Common myeloid progenitor, CD34-positive (primary cell): ENCODE data around the gene S1PR3. TPM values are rescaled to one million over a fixed set of nuclear protein-coding genes. Genes with fewer than 3 reads are reported as not detected.
"Not testable (repeated sequence)": the region's sequence is repeated elsewhere in the genome, so short reads cannot be mapped to it uniquely, and the experiment has no call there.

Experiments used
- CTCF ChIA-PET: fragments of 350-600 bp; sonication (Branson Sonifier 250); formaldehyde crosslinking; loops from one replicate; lab custom pipeline; 2021; ENCODE audit warnings: antibody characterized with exemption; lab: Charles Lee
- POLR2A ChIA-PET: fragments of 350-600 bp; sonication (Branson Sonifier 250); formaldehyde crosslinking; loops from one replicate; lab custom pipeline; 2021; ENCODE audit warnings: antibody characterized with exemption; lab: Charles Lee
- DNase-seq, 3 donors: peaks; one replicate each; pipeline versions ENCODE4 v3.0.0 to v3.0.0-alpha.2; 2013
- H3K27ac ChIP-seq, 2 experiments: 1 replicate in 1 of 2; 2 replicates in 1 of 2; pipeline ENCODE4 v1.7.0; 2013; ENCODE audit warnings: inconsistent platforms in 2 of 2, low read length in 2 of 2, mild to moderate bottlenecking in 2 of 2, low read depth in 1 of 2, moderate library complexity in 1 of 2; ENCODE audit not compliant: severe bottlenecking in 2 of 2, insufficient read depth in 1 of 2, poor library complexity in 1 of 2
- H3K27me3 ChIP-seq, 5 experiments: replicated peaks in 2 of 5; 1 replicate in 3 of 5; 2 replicates in 2 of 5; pipeline versions ENCODE4 v1.6.1 to v1.7.0; 2013; ENCODE audit warnings: low read length in 4 of 5, mild to moderate bottlenecking in 2 of 5, moderate library complexity in 2 of 5, inconsistent platforms in 1 of 5; ENCODE audit not compliant: insufficient read depth in 5 of 5, control insufficient read depth in 4 of 5
- H3K36me3 ChIP-seq, 4 experiments: 1 replicate in 2 of 4; 2 replicates in 2 of 4; pipeline versions ENCODE4 v1.6.1 to v1.7.0; 2013; ENCODE audit warnings: low read length in 3 of 4, control low read depth in 1 of 4, mild to moderate bottlenecking in 1 of 4; ENCODE audit not compliant: control insufficient read depth in 4 of 4, insufficient read depth in 4 of 4
- H3K4me1 ChIP-seq, 4 experiments: 1 replicate in 3 of 4; 2 replicates in 1 of 4; pipeline versions ENCODE4 v1.6.1 to v1.7.1; 2013; ENCODE audit warnings: low read length in 3 of 4, mild to moderate bottlenecking in 3 of 4, control low read depth in 1 of 4, inconsistent platforms in 1 of 4, moderate library complexity in 1 of 4; ENCODE audit not compliant: control insufficient read depth in 4 of 4, insufficient read depth in 4 of 4; ENCODE audit errors: control extremely low read depth in 1 of 4
- H3K4me3 ChIP-seq, 7 experiments: 1 replicate in 4 of 7; 2 replicates in 3 of 7; pipeline versions ENCODE4 v1.5.1 to v1.7.0; 2013; ENCODE audit warnings: mild to moderate bottlenecking in 7 of 7, low read length in 6 of 7, moderate library complexity in 6 of 7, inconsistent platforms in 2 of 7, low read depth in 2 of 7, control low read depth in 1 of 7; ENCODE audit not compliant: insufficient read depth in 4 of 7, control insufficient read depth in 1 of 7; ENCODE audit errors: extremely low read depth in 1 of 7
- H3K9me3 ChIP-seq, 5 experiments: 1 replicate in 4 of 5; 2 replicates in 1 of 5; pipeline versions ENCODE4 v1.6.1 to v1.7.1; 2013; ENCODE audit warnings: low read length in 4 of 5, mild to moderate bottlenecking in 2 of 5, inconsistent platforms in 1 of 5, low read depth in 1 of 5, moderate library complexity in 1 of 5; ENCODE audit not compliant: control insufficient read depth in 4 of 5, insufficient read depth in 2 of 5; ENCODE audit errors: control extremely low read depth in 1 of 5
- WGBS: methylation state at CpG from one replicate; pipeline ENCODE4 v1.1.5; 2013; ENCODE audit not compliant: insufficient coverage; 5-methylcytosine and 5-hydroxymethylcytosine counted together
- polyA plus RNA-seq: library from polyadenylated mRNA; unstranded; fragments of 120-200 nt; gene quantifications from one replicate; pipeline ENCODE4 v1.2.1, GENCODE V29; 2013

The S1PR3 gene
- 0.09 TPM for polyA plus RNA-seq

DNA sequence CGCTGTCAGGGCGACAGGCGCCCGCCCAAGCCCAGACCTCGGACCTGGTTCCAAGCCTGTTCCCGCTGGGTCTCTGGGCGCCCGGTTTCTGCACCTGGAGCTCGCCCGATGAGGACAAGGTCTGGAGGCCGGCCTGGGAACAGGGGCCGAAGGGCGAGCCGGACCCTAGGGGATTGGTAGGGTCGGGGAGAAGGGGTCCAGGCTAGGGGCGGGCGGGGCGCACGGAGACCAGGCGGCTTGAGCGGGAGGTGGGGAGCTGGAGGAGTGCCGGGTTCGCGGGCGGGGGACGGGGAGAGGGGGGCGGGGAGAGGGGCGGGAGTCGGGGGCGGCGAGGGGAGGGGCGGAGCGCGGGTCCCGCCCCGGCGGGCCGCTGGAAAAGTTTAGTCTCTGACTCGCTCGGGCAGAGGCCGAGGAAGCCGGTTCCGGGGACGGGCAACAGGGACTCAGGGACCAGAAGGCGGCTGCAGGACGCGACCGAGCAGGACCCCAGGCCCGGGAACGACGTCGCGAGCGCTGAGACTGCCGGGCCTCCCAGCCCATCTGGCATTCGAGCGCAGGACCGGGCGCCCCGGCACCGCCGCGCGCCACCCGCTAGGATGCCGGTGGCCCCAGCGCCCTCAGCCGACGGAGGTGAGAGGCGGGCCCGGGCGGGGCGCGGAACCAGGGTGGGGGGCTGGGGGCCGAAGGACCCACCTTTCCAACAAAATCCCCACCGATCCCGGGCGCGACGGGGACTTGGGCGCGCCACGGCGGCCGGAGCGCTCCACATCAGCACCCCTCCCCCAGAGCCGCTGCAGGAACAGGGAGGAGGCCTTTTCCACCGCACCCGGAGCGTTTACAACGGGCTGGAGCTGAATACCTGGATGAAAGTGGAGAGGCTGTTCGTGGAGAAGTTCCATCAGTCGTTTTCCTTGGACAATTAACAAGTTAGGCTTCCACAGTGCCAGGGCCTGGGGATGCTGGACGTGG lies at the start of gene S1PR3:
S1PR3 (plus strand) TSS at position 403 of the 969 bp plus-strand sequence. CDS start 9,733 bp downstream, outside the sequence.
- H3K4me1 ChIP-seq: peaks cover 0 to 24% (median 13%) of the 10 kb centered on the region in 4 experiments
- DNase-seq: peak in 2 of 3 donors; percentile 11 to 29
- POLR2A ChIA-PET: no interaction called here
- no peaks in the 10 kb centered on the region for H3K36me3 ChIP-seq
- WGBS: 1% methylated on average over 61 of the region's 94 CpGs
- CTCF ChIA-PET: interaction anchor here (0.8 kb wide), 1 partner anchor 19 kb away, joined by 3 read pairs; no protein-coding TSS in a partner anchor
- peaks cover 0 to 3% (median 0%) of the 10 kb centered on the region in 5 experiments for H3K9me3 ChIP-seq
- peak within 1 kb of the TSS; percentile 4 to 68 (median 44) for H3K4me3 ChIP-seq
- H3K27ac ChIP-seq: no peak within 1 kb of the TSS
- peaks cover 4 to 77% (median 28%) of the 10 kb centered on the region in 5 experiments for H3K27me3 ChIP-seq

DNA sequence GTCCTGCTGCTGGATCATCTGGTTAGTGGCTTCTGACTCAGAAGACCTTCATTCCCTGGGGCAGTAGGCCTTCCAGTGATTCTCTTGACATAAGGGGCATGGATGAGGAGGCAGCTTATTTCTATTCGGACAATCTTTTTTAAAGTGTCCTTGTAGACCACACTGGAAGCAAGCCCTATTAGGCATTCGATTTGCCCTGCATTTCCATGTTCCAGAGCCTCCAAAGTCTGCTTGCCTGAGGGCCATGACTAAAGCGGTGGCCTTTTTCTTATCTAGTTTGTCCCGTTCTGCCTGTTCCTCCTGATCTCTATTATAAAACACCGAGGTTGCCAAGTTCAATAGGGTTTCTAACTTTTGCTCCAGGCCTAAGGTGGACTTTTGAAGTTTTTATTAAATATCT lies 49.7 kb upstream of the S1PR3 start:
- 82% methylated on average over 4 of the region's 5 CpGs for WGBS
- H3K36me3 ChIP-seq, POLR2A ChIA-PET, DNase-seq, CTCF ChIA-PET, H3K27ac ChIP-seq, H3K9me3 ChIP-seq, H3K4me3 ChIP-seq, H3K4me1 ChIP-seq: not testable (repeated sequence)
- peaks cover 0 to 10% (median 5%) of the 10 kb centered on the region in 5 experiments for H3K27me3 ChIP-seq

DNA sequence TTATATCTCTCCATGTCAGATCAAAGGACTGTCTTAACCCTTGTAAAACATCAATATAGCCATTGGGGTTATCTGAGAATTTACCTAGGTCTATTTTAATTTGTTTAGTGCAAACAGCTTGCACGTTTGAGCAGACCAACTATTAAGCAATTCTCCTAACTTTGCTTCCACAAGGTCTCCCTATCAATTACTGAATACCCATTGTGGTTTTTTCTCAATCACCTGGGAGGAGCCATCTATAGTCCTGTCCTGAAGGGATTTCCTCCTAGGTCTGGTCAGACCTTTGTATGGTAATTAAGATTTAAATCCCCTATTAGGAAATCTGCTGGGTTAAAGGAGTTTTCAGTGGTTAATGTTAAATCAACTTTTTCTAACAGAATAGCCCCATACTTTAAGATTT lies 48.9 kb upstream of the S1PR3 start:
- POLR2A ChIA-PET: no interaction called here
- peaks cover 0 to 12% (median 8%) of the 10 kb centered on the region in 5 experiments for H3K27me3 ChIP-seq
- no peak overlapping the region for H3K27ac ChIP-seq
- no peak for DNase-seq
- WGBS: 100% methylated on average over 1 of the region's 1 CpG
- peaks cover 0 to 3% (median 0%) of the 10 kb centered on the region in 5 experiments for H3K9me3 ChIP-seq
- no peaks in the 10 kb centered on the region for H3K36me3 ChIP-seq
- CTCF ChIA-PET: no interaction called here
- H3K4me1 ChIP-seq: no peaks in the 10 kb centered on the region
- no peak overlapping the region for H3K4me3 ChIP-seq

DNA sequence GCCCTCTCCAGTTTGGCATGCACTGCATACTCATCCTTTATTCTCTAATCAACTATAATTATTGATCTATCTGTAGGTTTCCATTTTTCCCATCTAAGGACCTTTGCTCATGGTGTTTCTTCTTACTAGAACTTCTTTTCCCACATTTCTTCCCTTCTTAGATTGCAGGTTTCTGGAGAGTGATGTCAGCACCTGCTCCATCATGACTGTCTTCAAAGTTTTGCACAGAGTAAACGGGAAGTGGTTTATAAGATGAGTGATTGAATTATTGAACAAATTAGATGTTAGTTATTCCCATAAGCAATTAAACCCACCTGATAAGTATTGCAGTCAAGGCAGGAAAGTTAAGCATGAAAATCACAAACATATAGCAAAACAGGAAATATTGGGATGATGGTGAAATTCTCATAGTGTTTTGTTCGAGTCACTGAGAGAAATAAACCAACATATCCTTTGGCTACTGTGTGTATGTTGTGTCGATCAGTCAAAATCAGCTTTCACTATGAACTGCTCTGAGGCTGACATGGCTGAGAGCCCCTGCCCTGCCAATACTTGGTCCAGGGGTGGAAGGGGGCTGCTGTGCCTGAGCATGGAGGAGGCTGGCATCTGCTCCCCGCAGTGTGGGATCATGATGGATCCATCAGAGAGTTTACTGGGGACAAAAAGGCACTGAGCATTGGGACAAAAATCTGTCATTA lies 45.5 kb upstream of the S1PR3 start:
- peaks cover 0 to 25% (median 18%) of the 10 kb centered on the region in 5 experiments for H3K27me3 ChIP-seq
- CTCF ChIA-PET: no interaction called here
- no peaks in the 10 kb centered on the region for H3K36me3 ChIP-seq
- POLR2A ChIA-PET: no interaction called here
- no peaks in the 10 kb centered on the region for H3K4me1 ChIP-seq
- 91% methylated on average over 2 of the region's 4 CpGs for whole genome bisulfite sequencing
- DNase-seq: no peak
- H3K4me3 ChIP-seq: no peak overlapping the region
- H3K9me3 ChIP-seq: no peaks in the 10 kb centered on the region
- H3K27ac ChIP-seq: no peak overlapping the region

DNA sequence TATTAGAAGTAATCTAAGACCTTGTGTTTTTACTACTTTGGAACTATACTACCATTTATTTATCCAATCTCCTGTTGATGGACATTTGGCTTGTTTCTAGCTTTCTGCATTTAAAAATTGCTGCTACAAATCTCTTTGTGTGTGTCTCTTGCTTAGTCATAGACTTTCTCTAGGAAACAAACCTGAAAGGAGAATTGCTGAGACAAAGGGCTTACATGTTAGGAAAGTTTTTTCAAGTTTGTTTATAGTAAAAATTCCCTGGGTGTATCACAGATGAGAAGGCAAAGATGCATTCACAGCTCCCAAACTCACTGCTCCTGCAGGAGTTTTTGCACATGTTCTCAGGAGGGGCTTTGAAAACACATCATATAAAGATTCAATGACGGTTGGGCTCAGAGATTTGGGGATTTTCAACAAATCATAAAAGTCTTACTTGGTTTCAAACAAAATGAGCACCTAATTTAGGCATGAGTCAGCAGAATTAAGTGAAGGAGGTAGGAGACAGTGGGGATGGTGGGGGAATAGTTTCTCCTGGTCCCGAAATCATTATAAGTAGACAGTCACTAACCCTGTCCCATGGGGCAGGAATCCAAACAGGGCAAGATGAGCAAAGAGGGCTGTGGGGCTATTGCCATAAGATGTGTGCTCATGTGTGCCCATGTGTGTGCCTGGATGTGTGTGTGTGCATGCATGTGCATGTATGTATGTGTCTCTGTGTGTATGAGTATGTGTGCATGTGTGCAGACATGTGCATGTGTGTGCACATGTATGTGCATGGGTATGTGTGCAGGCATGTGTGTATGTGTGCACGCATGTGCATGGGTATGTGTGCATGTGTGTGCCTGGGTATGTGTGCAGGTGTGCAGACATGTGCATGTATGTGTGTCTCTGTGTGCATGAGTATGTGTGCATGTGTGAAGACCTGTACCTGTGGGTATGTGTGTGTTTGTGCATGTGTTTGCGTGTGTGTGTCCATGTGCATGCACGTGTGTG lies 43.4 kb upstream of the S1PR3 start:
- Histone ChIP-seq H3K27me3 (peaks cover 0 to 35% (median 22%) of the 10 kb centered on the region in 5 experiments), H3K4me3 (no peak overlapping the region), H3K4me1 (no peaks in the 10 kb centered on the region), H3K36me3 (no peaks in the 10 kb centered on the region), H3K27ac (no peak overlapping the region), H3K9me3 (no peaks in the 10 kb centered on the region)
- no peak for DNase-seq
- ChIA-PET POLR2A (no interaction called here), CTCF (interaction anchor here (0.9 kb wide), 1 partner anchor 48 kb away, joined by 3 read pairs; no protein-coding TSS in a partner anchor)
- WGBS: 100% methylated on average over 4 of the region's 5 CpGs

DNA sequence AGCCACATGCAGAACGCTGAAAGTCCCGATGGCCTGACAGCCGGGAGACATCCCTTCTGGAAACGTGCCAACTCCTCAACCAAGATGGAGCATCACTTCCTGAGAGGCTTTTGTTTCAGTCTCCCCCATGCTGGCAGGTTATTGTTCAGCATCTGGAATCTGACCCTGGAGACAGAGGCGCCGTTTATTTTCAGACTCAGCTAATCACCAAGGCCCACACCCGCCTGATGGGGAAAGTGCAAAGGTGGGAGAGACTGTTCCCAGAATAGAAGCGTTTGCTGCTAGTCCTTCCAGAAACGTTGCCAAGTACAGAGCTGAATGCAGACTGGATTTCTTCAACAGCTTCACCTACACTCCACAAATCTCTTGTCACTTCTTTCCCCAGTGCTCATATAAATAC lies 41.8 kb upstream of the S1PR3 start:
- H3K27me3 ChIP-seq: peaks cover 0 to 43% (median 20%) of the 10 kb centered on the region in 5 experiments
- CTCF ChIA-PET: no interaction called here
- POLR2A ChIA-PET: no interaction called here
- no peaks in the 10 kb centered on the region for H3K9me3 ChIP-seq
- H3K4me1 ChIP-seq: no peaks in the 10 kb centered on the region
- 59% methylated on average over 4 of the region's 9 CpGs for whole genome bisulfite sequencing
- no peaks in the 10 kb centered on the region for H3K36me3 ChIP-seq
- DNase-seq: no peak
- no peak overlapping the region for H3K27ac ChIP-seq
- H3K4me3 ChIP-seq: no peak overlapping the region
